Uterus (tissue), 4 donors: ENCODE measurements around the gene COL24A1. TPM values are rescaled to one million over a fixed set of nuclear protein-coding genes. Genes with fewer than 3 reads are reported as not detected.

Experiments
- DNase-seq, 2 donors: peaks; one replicate each; pipeline ENCODE4 v3.0.0-alpha.2; 2019 to 2020
- H3K27ac ChIP-seq, 2 donors: fragments of 200-600 bp; sonication (generic); 1 replicate in 1 of 2; 2 replicates in 1 of 2; pipeline ENCODE4 v1.5.1; 2016 to 2018
- H3K27me3 ChIP-seq, 2 donors: fragments of 200-600 bp; sonication (generic); one replicate each; pipeline ENCODE4 v1.5.1; 2018 to 2019; ENCODE audit warnings: control low read depth in 1 of 2
- H3K36me3 ChIP-seq, 2 donors: fragments of 200-600 bp; sonication (generic); one replicate each; pipeline ENCODE4 v1.5.1; 2019; ENCODE audit warnings: control low read depth in 1 of 2
- H3K4me1 ChIP-seq, 2 donors: fragments of 200-600 bp; sonication (generic); one replicate each; pipeline ENCODE4 v1.5.1; 2018 to 2019; ENCODE audit warnings: control low read depth in 1 of 2
- H3K4me3 ChIP-seq, 2 donors: fragments of 200-600 bp; sonication (generic); 1 replicate in 1 of 2; 2 replicates in 1 of 2; pipeline ENCODE4 v1.5.1; 2018 to 2019; ENCODE audit warnings: mild to moderate bottlenecking in 1 of 2
- H3K9me3 ChIP-seq, 2 donors: fragments of 200-600 bp; sonication (generic); one replicate each; pipeline ENCODE4 v1.5.1; 2019; ENCODE audit warnings: control low read depth in 1 of 2
- CTCF ChIP-seq, 4 experiments: fragments of 200-600 bp in 2 of 4; fragments of 450-650 bp in 2 of 4; sonication (generic) in 2 of 4; IDR thresholded peaks; one replicate each; pipeline ENCODE4 v1.5.1; 2016 to 2019; ENCODE audit warnings: antibody characterized with exemption in 4 of 4, mild to moderate bottlenecking in 2 of 4, moderate library complexity in 1 of 4
- POLR2A ChIP-seq, 2 donors: fragments of 450-650 bp; IDR thresholded peaks; one replicate each; pipeline ENCODE4 v1.6.1; 2016; ENCODE audit warnings: antibody characterized with exemption in 2 of 2, mild to moderate bottlenecking in 1 of 2, moderate library complexity in 1 of 2
- intact Hi-C: fragments of 100-400 bp; cut with DNase I; formaldehyde crosslinking; loops from one replicate; pipeline ENCODE4 v1.15.1; 2023; ENCODE audit warnings: low total_unique reads
- total RNA-seq, 4 donors: library from RNA; depleted of rRNA in 3 of 4; stranded (reverse); fragments of >200 nt in 3 of 4; gene quantifications; one replicate each; pipeline versions ENCODE4 v1.1.0 to v1.2.4, GENCODE V29; 2014 to 2023
- donor health status: DM: yes; HTN: yes; CAD: no.

The COL24A1 gene
- total RNA-seq, 4 donors from 2014 or later = 0.37 to 9.1 TPM; not detected in 2

GRCh38 chr1:85952460-85952859 is 204.1 kb downstream of the COL24A1 start:
- Histone ChIP-seq H3K4me3 (no peak overlapping the region), H3K36me3 (peaks cover 0 to 2% of the 10 kb centered on the region in 2 donors), H3K4me1 (no peaks in the 10 kb centered on the region), H3K9me3 (no peaks in the 10 kb centered on the region), H3K27ac (no peak overlapping the region), H3K27me3 (no peaks in the 10 kb centered on the region)
- intact Hi-C loops = no loop called here
- TF ChIP-seq CTCF (IDR thresholded peaks at IDR 0.05) (no peak), POLR2A (IDR thresholded peaks at IDR 0.05) (no peak)
- DNase-seq = no peak

- no peaks in the 10 kb centered on the region for H3K36me3 ChIP-seq
- H3K4me3 ChIP-seq = no peak overlapping the region
- H3K27ac ChIP-seq = no peak overlapping the region
- intact Hi-C loops = no loop called here
- no peak for DNase-seq
- TF ChIP-seq POLR2A (IDR thresholded peaks at IDR 0.05) (no peak), CTCF (IDR thresholded peaks at IDR 0.05) (no peak)
- H3K4me1 ChIP-seq = no peaks in the 10 kb centered on the region
- H3K27me3 ChIP-seq = no peaks in the 10 kb centered on the region
- H3K9me3 ChIP-seq = no peaks in the 10 kb centered on the region
These were observed 209.4 kb downstream of the COL24A1 start for GRCh38 chr1:85947186-85947585.

GRCh38 chr1:85943945-85944344 is 212.6 kb downstream of the COL24A1 start:
- DNase-seq = no peak
- Histone ChIP-seq H3K27ac (no peak overlapping the region), H3K36me3 (no peaks in the 10 kb centered on the region), H3K27me3 (no peaks in the 10 kb centered on the region), H3K4me1 (no peaks in the 10 kb centered on the region), H3K9me3 (no peaks in the 10 kb centered on the region), H3K4me3 (no peak overlapping the region)
- TF ChIP-seq POLR2A (IDR thresholded peaks at IDR 0.05) = no peak
- no peak for TF ChIP-seq CTCF (IDR thresholded peaks at IDR 0.05)
- intact Hi-C loops = no loop called here

GRCh38 chr1:85943526-85943925 is 213.0 kb downstream of the COL24A1 start:
- intact Hi-C loops = no loop called here
- Histone ChIP-seq H3K27me3 (no peaks in the 10 kb centered on the region), H3K4me1 (no peaks in the 10 kb centered on the region), H3K9me3 (no peaks in the 10 kb centered on the region), H3K36me3 (no peaks in the 10 kb centered on the region), H3K4me3 (no peak overlapping the region), H3K27ac (no peak overlapping the region)
- DNase-seq = no peak
- TF ChIP-seq CTCF (IDR thresholded peaks at IDR 0.05) (no peak), POLR2A (IDR thresholded peaks at IDR 0.05) (no peak)

- no peaks in the 10 kb centered on the region for H3K4me1 ChIP-seq
- no peak for DNase-seq
These were observed 215.8 kb downstream of the COL24A1 start for GRCh38 chr1:85940656-85941306.

More at GRCh38 chr1:85940656-85941306, 215.8 kb downstream of the COL24A1 start:
- H3K4me3 ChIP-seq = no peak overlapping the region
- intact Hi-C loops = no loop called here
- H3K36me3 ChIP-seq = no peaks in the 10 kb centered on the region
- H3K27me3 ChIP-seq = no peaks in the 10 kb centered on the region
- H3K27ac ChIP-seq = no peak overlapping the region
- TF ChIP-seq CTCF (IDR thresholded peaks at IDR 0.05) = no peak
- no peak for TF ChIP-seq POLR2A (IDR thresholded peaks at IDR 0.05)
- H3K9me3 ChIP-seq = no peaks in the 10 kb centered on the region
